Lower leg skin (tissue), 4 donors: ENCODE results near the gene OAS1. TPM values are rescaled to one million over a fixed set of nuclear protein-coding genes. Genes with fewer than 3 reads are reported as not detected.

ENCODE experiments used
- DNase-seq, 2 donors: peaks; one replicate each; pipeline ENCODE4 v3.0.0-alpha.2; 2019; ENCODE audit warnings: low spot score in 2 of 2
- H3K4me3 ChIP-seq: fragments of 200-600 bp; sonication (generic); 2 replicates; pipeline ENCODE4 v1.5.1; 2017; ENCODE audit warnings: mild to moderate bottlenecking, low read depth; ENCODE audit not compliant: poor library complexity, severe bottlenecking
- POLR2A ChIP-seq, 2 donors: fragments of 450-650 bp; IDR thresholded peaks; one replicate each; pipeline ENCODE4 v1.6.1; 2016 to 2017; ENCODE audit warnings: antibody characterized with exemption in 2 of 2, mild to moderate bottlenecking in 1 of 2, moderate library complexity in 1 of 2
- WGBS, 2 donors: methylation state at CpG; one replicate each; pipeline ENCODE4 v1.1.5; 2018; 5-methylcytosine and 5-hydroxymethylcytosine counted together
- intact Hi-C: fragments of 100-400 bp; cut with DNase I; formaldehyde crosslinking; loops from one replicate; pipeline ENCODE4 v1.15.0; 2023; ENCODE audit warnings: low total_unique reads
- total RNA-seq, 4 donors: library from RNA; depleted of rRNA; stranded (reverse); fragments of >200 nt; gene quantifications; one replicate each; pipeline ENCODE4 v1.1.0, GENCODE V29; 2016
- TF ChIP-seq, protein P1 (sequence below), 3 donors: fragments of 450-650 bp; IDR thresholded peaks; one replicate each; pipeline ENCODE4 v1.5.1; 2016; ENCODE audit warnings: antibody characterized with exemption in 3 of 3, mild to moderate bottlenecking in 3 of 3, moderate library complexity in 2 of 3

OAS1 gene
- total RNA-seq, 4 donors from 2014 or later = 16.2 to 25.2 (median 23.2) TPM

GRCh38 chr12:112967858-112968257 is 61.1 kb downstream of the OAS1 start:
- 95 to 100% methylated on average over 7 of the region's 7 CpGs for WGBS, 2 donors
- intact Hi-C loops = no loop called here
- H3K4me3 ChIP-seq = no peak overlapping the region
- no peak for TF ChIP-seq POLR2A (IDR thresholded peaks at IDR 0.05)
- TF ChIP-seq, protein P1, sequence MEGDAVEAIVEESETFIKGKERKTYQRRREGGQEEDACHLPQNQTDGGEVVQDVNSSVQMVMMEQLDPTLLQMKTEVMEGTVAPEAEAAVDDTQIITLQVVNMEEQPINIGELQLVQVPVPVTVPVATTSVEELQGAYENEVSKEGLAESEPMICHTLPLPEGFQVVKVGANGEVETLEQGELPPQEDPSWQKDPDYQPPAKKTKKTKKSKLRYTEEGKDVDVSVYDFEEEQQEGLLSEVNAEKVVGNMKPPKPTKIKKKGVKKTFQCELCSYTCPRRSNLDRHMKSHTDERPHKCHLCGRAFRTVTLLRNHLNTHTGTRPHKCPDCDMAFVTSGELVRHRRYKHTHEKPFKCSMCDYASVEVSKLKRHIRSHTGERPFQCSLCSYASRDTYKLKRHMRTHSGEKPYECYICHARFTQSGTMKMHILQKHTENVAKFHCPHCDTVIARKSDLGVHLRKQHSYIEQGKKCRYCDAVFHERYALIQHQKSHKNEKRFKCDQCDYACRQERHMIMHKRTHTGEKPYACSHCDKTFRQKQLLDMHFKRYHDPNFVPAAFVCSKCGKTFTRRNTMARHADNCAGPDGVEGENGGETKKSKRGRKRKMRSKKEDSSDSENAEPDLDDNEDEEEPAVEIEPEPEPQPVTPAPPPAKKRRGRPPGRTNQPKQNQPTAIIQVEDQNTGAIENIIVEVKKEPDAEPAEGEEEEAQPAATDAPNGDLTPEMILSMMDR (IDR thresholded peaks at IDR 0.05) = no peak
- no peak for DNase-seq

Other genes with a start within 250 kb of the OAS1 start
- not detected for gene RPH3A, start 115.2 kb upstream of the OAS1 start, total RNA-seq
- gene OAS3, start 31.5 kb downstream of the OAS1 start, total RNA-seq = 10 to 100 TPM in 3 of 4 donors, 1 to 10 TPM in 1; 9.4 to 18.9 (median 15.9) TPM
- 1 to 10 TPM; 2.6 to 3.8 (median 3.3) TPM for gene OAS2, start 71.6 kb downstream of the OAS1 start, total RNA-seq
- gene DTX1, start 149.8 kb downstream of the OAS1 start, total RNA-seq = 1 to 10 TPM; 1.5 to 5.0 (median 3.4) TPM
- gene RASAL1, start 228.8 kb downstream of the OAS1 start, total RNA-seq = 10 to 100 TPM; 39.3 to 59.3 (median 50.9) TPM
- 1 to 10 TPM in 2 of 4 donors, under 1 TPM in 1, not detected in 1; 0.38 to 4.3 (median 1.9) TPM for gene CFAP73, start 242.8 kb downstream of the OAS1 start, total RNA-seq